Posterior vena cava (tissue), 2 donors: Measurements from ENCODE around the gene FOXP4. TPM values are rescaled to one million over a fixed set of nuclear protein-coding genes. Genes with fewer than 3 reads are reported as not detected.

Experiments
- DNase-seq: peaks from one replicate; pipeline ENCODE4 v3.0.0-alpha.2; 2020; ENCODE audit warnings: low spot score
- intact Hi-C, 2 donors: fragments of 100-400 bp; cut with DNase I; formaldehyde crosslinking; loops; one replicate each; pipeline versions ENCODE4 v1.14.1 to v1.14.2; 2022 to 2023
- total RNA-seq, 2 donors: library from RNA; stranded (reverse); fragmentation: NEBNext Ultra II Directional; extraction: Animal tissue kit (Norgen Biotek cat#: 25700); gene quantifications; one replicate each; pipeline ENCODE4 v1.2.1, GENCODE V29; 2021
- donor health status: DM: yes; HTN: yes; CAD: no.
- donor health status: DM: yes; HTN: yes; CAD: no.

Gene FOXP4
- total RNA-seq, 2 donors from 2014 or later, result 16.8 to 26.9 TPM

DNA sequence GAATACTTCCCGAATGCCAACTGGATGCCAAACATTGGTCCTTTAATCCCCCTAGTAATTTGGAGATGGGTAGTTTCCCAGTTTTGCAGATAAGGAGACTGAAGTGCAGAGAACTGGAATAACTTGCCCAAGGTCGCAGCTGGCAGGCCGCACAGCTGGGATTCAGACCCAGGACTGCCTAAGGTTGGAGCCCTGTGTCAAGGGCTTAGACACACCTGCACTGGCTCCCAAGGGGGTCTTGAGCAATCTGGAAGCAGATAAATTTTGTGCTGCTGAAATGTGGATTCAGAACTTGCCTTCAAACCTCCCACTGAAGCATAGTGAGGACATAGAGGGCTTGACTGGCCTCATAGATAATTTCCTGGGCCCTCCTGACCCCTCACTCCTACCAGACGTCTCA, 30.5 kb downstream of the FOXP4 start:
- no peak for DNase-seq
- intact Hi-C loops, result no loop called here

DNA sequence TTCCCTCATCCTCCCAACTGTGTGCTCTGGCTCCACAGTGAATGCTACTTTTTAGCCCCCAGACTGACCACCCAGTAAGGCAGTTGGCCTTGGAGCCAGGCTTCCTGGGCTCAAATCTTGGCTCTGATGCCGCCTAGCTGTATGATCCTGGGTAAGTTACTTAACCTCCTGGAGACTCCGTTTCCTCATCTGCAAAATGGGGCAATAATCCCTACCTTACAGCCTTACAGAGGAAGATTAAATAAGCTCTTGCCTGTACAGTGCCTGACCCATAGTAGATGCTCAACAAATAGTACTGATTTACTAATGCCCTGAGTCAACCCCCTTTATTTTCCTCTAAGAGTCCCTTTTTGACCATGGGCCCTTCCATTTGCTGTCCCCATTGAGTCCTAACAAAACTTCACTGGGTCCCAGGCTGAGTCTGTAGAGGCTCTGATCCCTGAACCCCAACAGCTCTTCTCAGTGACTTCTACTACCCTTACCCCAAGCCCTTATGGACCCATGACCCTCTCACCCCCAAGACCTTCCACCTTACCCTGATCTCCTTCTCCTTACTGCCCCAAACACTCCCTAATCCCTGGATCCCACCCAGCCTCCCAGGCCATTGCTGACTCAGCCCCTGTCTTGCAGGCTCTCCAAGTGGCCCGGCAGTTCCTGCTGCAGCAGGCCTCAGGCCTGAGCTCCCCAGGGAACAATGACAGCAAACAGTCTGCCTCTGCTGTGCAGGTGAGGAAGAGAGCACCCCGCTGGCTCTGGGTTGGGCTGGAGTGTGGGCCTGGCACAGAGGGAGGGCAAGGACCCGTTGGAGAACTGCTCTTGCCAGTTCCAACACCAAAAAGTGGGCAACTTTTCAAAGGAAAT, 31.4 kb downstream of the FOXP4 start:
- intact Hi-C loops, result no loop called here
- no peak for DNase-seq

DNA sequence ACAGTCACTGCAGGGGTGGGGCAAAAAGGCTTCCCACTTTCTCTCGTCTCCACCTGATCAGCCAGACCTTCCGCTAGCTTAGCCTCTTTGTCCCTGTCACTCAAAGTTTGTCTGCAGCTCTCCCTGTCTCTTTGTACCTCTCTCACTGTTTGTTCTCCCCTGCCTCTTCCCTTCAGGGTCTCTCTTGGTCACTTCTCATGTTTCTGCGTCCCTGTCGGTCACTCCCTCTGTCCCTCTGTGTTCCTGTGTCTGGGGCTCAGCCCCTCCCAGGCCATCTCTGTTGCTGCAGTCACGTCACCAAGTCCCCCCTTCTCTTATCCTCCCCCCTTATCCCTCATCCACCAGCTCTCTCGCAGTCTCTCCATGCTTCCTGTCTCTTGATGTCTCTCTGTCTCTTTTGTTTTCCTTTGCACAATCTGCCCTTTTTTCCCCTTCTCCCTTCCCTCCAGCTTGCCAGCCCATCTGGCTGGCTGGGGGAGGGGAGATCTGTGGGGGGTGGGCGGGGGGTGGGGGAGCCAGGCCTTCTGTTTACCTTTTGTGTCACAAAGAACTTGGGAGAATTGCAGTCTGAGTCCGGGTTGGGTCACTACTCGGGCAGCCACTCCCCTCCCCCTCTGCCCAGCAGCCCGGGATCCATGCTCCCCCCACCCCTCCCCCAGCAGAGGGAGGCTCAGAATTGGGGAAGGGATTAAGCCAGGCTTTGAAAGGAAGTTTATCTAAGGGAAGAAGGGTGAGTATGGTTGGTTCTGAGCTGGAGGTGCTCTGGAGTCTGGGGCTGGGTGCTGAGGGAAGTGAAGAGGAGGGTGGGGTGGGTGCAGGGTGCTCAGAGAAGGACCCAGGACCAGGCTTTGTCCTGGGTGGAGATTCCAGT, 32.3 kb downstream of the FOXP4 start:
- no peak for DNase-seq
- intact Hi-C loops, result no loop called here

DNA sequence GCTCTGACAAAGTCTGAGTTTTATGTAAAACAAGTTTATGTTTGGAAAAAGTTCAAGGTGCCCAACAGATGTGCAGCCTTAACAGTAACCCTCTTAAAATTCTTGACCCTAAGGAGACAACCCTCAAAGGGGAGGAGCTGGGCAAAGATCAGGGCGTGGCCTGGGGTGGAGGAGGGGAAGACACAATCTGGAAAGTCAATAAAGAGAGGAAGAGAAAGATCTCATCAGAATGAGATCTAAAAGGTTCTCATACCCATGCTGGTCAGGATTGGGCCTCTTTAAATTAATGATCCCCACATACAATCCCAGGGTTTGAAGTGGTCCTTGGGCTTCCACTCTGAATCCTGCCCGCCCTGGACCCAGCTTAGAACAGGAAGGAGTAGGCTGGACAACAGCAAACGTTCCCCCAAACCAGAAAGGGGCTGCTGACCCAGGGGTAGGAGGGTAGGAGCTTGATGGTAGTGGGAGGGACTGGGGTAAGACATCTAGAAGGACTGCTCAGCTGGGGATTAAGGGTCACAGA, 33.0 kb downstream of the FOXP4 start:
- no peak for DNase-seq
- intact Hi-C loops, result no loop called here

DNA sequence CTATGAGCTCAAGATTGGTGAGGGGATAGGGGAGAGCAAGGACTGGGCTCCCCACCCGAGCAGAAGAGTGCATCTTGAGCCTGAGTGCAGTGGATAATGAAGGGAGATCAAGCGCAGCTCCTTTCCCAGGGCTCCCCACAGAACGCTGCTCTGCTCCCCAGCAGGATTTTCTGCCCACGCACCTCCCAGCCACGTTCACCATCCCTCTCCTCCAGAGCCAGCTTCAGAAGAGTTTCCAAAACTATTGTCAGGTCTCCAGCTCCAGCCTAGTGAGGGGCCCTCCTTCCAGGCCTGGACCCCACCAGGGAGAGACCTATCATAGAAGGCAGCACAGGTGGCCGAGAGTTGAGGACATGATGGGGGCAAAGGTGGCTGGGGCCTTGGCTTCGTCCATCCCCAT, 34.5 kb downstream of the FOXP4 start:
- intact Hi-C loops, result loop anchor here in 1 of 2 donors (10.0 kb wide), 1 partner anchor 156 kb away; no protein-coding TSS in a partner anchor

DNA sequence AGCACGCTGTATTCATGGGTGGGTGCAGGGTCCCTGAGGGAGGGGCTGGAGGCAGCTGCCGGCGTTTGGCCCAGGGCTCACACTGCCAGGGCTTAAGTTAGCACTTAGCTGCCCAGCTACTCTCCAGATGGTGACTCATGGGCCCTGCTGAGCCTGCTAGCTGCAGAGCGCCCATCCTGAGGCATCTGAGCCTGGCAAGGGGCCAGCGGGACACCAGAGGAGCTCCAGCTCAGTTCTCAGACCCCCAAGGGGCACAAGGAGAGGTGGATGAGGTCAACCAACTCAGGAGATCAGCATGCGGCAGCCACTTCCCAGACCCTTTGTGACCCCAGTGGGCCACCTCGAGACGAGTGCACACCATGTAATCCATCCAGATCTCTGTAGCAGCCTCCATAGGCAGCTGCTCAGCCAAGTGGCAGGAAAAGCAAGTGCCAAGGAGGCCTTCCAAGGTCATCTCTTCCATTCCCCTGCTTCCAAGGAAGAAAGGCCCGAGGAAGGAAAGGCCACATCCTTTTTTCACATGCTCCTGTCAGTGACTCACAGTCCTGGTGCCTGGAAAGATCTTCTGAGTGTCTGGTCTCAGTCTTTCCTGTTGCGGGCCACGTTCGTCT, 35.3 kb downstream of the FOXP4 start:
- intact Hi-C loops, result loop anchor here in 1 of 2 donors (10.0 kb wide), 1 partner anchor 157 kb away; no protein-coding TSS in a partner anchor
- no peak for DNase-seq

More for the DNA sequence above, 34.5 kb downstream of the FOXP4 start:
- no peak for DNase-seq

DNA sequence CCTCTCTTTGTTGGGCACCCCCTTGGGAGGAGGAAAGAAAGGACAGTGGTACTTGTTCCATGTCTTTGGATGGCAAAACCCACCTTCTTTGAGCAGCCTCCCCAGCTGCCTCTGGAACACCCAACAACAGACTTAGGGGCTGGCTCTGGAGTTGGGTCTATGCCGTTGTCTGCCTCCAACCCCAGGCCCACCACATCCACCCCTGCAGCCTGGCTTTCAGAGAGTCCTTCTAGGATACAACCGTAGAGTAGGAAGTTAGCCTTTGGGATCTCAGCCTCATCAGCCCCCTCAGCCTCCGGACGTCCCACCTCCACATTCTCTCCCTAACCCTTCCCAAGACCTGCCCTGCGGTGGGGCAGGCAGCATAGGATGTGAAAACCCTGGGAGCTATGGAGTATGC, 36.4 kb downstream of the FOXP4 start:
- intact Hi-C loops, result loop anchor here in 1 of 2 donors (10.0 kb wide), 1 partner anchor 158 kb away; no protein-coding TSS in a partner anchor
- DNase-seq, result no peak

DNA sequence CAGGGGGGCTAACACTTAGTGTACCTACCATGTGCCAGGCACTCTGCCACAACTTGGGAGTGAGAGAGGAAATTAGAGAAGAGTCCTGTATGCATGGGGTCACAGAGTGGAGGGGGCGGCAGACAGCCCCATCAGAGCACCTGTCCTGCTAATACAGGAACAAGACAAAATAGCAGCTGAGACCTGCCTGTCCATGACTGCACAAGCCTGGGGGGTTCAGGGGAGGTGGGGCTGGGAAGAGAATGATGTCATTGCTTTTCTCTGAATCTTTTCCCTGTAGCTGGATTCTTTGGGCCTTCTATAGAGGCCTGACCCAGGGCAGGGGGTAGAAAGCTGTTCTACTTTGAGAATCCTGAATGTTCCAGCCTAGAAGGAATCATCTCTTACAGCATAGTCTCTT, 37.4 kb downstream of the FOXP4 start:
- no peak for DNase-seq
- intact Hi-C loops, result loop anchor here in 1 of 2 donors (10.0 kb wide), 1 partner anchor 159 kb away; no protein-coding TSS in a partner anchor

DNA sequence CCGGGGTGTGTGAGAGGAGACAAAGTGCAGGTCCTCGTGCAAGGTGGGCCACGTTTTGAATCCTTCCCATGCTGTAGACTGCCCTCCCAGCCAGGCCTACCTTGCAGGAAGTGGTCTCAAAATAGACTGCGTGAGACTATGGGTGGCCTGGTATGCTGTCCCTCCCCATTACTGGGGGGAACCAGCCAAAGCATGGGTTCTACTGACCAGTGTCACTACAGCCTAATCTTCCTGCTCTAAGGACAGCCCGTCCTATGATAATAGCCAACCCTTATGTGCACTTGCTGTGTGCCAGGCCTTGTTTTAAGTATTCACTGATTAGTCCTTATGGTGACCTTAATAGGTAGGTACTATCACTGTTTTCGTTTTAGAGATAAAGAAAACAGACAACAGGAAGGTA, 38.0 kb downstream of the FOXP4 start:
- intact Hi-C loops, result loop anchor here in 1 of 2 donors (10.0 kb wide), 1 partner anchor 159 kb away; no protein-coding TSS in a partner anchor
- DNase-seq, result no peak

DNA sequence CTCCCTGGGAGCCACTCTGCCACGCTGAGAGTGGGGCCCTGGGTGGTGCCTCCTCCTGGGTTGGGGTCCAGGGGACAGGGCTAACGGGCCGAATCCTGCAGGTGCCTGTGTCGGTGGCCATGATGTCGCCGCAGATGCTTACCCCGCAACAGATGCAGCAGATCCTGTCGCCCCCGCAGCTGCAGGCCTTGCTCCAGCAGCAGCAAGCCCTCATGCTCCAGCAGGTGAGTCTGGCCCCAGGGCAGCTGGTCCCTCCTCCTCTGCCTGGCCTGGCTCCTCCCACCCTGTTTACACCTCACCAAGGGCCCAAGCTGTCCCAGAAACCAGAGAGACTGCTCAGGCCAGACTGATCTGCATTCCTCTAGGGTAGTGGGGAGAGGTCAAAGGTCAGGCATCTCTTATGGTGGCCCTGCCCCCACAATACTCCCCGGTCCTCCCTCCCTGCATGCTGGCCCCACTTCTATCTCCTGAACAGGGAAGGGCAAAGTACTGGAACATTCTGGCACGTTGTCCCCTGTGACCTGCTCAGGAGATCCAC, 38.6 kb downstream of the FOXP4 start:
- DNase-seq, result no peak
- intact Hi-C loops, result loop anchor here in 1 of 2 donors (10.0 kb wide), 1 partner anchor 160 kb away; no protein-coding TSS in a partner anchor

DNA sequence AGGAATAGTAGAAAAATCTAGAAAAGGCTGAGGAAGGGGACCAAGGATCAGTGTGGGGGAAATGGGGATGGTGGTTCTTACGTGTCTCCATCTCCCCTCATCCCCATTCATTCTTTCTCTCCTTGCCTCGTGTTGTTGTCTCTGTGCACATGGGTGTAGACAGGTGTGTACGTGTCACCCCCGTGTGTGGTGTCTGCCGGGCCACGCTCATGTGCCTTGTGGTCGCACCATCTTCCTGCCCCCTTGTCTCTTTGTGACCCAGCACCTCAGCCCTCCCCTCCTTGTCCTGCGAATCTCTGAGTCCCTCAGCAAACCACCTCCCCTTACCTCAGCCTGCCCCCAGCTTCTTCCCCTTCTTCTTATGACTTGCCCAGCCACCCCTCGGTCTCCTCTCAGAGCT, 39.4 kb downstream of the FOXP4 start:
- no peak for DNase-seq
- intact Hi-C loops, result loop anchor here in 1 of 2 donors (10.0 kb wide), 1 partner anchor 161 kb away; no protein-coding TSS in a partner anchor

DNA sequence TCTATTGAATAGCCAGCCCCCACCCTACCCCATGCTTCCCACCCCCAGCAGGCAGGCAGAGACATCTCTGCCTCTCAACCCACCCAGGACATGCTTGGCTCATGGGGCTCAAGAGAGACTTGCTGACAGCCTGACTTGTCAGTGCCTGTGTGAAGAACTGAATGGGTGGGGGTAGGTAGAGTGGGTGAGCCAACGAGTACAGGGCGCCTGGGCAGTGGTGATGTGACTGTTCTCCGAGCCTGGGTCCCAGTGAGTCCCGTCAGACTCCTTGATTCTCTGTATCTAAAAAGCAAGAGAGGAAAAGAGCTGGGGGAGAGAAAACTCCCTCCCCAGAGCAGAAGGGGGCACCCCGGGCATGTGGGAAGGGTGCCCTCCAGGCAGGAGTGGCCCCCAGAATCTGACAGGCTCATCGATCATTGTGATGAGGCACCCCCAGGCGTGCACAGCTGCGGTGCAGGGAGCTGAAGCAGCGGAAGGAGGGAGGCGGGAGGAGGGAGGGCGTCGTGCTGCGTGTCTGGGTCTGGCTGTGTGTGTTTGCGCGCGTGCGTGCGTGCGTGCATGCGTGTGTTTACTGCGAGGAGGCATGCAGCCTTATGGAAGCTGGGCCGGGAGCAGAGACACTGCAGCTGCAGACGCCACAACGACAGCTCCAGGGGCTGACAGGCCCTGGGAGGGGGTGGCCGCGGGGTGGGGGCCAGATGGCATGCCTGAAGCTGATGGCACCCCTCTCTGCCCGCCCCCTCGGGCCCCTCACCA, 40.2 kb downstream of the FOXP4 start:
- intact Hi-C loops, result loop anchor here in 1 of 2 donors (10.0 kb wide), 1 partner anchor 162 kb away; no protein-coding TSS in a partner anchor
- no peak for DNase-seq

DNA sequence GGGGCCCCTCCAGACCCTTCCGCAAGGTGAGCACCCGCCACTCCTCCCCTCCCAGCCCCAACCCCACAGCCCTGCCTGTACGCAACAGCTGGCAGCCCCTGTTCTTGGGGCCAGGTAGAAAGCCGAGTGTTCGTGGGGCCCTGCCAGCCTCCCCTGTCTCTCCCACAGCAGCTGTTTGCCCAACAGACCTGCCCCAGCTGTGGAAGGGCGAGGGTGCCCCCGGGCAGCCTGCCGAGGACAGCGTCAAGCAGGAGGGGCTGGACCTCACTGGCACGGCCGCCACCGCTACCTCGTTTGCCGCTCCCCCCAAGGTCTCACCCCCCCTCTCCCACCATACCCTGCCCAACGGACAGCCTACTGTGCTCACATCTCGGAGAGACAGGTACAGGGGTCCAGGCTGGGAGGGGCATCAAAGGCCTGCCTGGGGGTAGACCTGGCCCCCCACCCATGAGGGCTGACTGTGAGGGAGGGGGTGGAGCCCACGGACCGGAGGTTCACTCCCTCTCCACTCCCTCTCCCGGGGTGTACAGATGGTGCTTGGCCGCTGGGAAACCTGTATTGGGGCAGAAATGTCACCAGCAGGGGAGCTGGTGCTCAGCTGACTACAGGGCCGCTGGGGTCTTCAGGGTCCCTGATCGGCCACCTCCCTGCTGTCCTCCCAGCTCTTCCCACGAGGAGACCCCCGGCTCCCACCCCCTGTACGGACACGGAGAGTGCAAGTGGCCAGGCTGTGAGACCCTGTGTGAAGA, 41.1 kb downstream of the FOXP4 start:
- no peak for DNase-seq
- intact Hi-C loops, result loop anchor here in 1 of 2 donors (10.0 kb wide), 1 partner anchor 163 kb away; no protein-coding TSS in a partner anchor

DNA sequence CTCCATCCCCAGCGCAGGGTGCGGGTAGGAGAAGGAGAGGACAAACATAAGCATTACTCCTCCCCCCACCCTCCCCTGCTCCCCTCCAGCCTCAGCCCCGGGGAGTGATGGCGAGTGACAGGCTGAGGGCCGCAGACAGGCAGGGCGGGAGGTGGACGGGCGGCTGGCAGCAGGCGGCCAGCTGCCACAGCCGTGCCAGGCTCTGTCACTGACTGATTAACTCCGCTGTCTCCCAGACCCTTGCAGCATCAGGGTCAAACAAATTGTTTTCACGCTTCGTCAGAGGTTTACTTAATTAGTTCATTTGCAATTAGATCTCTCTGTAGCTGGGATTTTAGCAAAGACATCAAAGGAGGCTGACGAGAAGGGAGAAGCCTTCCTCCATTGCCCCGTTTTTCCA, 41.9 kb downstream of the FOXP4 start:
- DNase-seq, result no peak
- intact Hi-C loops, result loop anchor here in 1 of 2 donors (10.0 kb wide), 1 partner anchor 163 kb away; no protein-coding TSS in a partner anchor

DNA sequence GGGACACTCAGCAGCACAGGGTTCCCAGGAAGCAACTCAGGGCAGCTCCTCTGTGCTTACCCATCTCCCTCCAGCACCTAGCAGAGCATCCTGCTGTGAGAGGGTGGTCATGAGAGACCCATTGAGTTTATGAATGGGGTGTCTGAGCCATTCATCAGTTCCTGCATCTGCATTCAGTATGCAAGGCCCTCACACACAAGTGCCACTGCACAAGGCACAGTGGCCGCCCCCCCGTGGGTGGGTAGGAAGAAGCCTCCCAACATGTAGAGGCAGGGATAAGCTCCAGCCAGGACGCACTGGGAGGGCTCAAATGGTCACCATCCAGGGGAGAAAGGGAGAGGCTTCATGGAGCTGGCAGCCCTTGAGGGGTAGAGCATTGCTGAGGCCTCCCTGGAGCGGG, 43.0 kb downstream of the FOXP4 start:
- intact Hi-C loops, result loop anchor here in 1 of 2 donors (10.0 kb wide), 1 partner anchor 164 kb away; no protein-coding TSS in a partner anchor

DNA sequence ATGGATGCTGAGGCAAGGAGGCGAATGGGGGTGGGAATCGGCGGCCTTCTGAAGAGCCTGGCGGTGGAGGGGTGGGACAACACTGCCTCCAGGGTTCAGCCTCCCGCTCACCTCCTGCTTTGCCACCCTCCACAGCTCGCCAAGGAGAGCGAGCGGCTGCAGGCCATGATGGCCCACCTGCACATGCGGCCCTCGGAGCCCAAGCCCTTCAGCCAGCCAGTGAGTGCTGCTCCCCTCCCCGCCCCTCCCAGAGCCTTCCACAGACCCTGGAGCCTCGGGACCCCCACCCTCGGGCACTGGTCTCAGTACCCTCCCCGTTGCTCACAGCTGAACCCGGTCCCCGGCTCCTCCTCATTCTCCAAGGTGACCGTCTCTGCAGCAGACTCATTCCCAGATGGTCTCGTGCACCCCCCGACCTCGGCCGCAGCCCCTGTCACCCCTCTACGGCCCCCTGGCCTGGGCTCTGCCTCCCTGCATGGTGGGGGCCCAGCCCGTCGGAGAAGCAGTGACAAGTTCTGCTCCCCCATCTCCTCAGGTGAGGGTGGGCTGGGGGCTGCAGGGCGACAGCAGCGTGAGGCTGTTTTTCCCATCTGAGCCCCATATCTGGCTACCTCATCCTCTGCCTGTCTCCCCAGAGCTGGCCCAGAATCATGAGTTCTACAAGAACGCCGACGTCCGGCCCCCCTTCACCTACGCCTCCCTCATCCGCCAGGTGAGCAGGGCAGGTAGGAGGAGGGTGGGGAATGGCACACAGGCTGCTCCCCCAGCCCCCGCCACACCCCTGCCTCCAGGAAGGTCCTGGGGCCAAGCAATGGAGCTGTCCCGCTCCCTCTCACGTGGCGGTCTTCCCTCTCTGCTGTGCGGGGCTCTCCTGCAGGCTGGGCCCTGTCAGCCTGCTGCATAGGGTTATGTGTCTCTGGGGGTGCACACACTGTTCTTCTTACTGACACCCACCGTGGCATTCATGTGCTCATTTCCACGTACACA, 43.7 kb downstream of the FOXP4 start:
- no peak for DNase-seq
- intact Hi-C loops, result loop anchor here (5.0 to 10.0 kb wide), 4 partner anchors 125 to 223 kb away; no protein-coding TSS in a partner anchor

More for the DNA sequence above, 43.0 kb downstream of the FOXP4 start:
- no peak for DNase-seq
